HT1080 (cell line): ENCODE results near the gene MYL7. TPM values are rescaled to one million over a fixed set of nuclear protein-coding genes. Genes with fewer than 3 reads are reported as not detected.
"Not testable (repeated sequence)": the region's sequence is repeated elsewhere in the genome, so short reads cannot be mapped to it uniquely, and the experiment has no call there.

Experiments
- DNase-seq: peaks from one replicate; pipeline ENCODE4 v3.0.0-alpha.2; 2015; ENCODE audit warnings: low read depth
- polyA plus RNA-seq, 2 experiments: library from polyadenylated mRNA; depleted of rRNA; stranded (reverse); fragments of >200 nt; gene quantifications; 2 replicates each; pipeline ENCODE4 v1.2.3, GENCODE V29; 2015
- total RNA-seq: library from RNA; depleted of rRNA; stranded (reverse); fragments of >200 nt; shearing (Covaris generic); gene quantifications from 2 replicates; pipeline ENCODE4 v1.2.3, GENCODE V29; 2014; rRNA removed

The MYL7 gene
- total RNA-seq: not detected in 2 replicates
- polyA plus RNA-seq (2015; cell fraction: cytosol; rRNA removed): not detected in 2 replicates
- polyA plus RNA-seq (2015; cell fraction: nucleus; rRNA removed): not detected in 2 replicates

DNA sequence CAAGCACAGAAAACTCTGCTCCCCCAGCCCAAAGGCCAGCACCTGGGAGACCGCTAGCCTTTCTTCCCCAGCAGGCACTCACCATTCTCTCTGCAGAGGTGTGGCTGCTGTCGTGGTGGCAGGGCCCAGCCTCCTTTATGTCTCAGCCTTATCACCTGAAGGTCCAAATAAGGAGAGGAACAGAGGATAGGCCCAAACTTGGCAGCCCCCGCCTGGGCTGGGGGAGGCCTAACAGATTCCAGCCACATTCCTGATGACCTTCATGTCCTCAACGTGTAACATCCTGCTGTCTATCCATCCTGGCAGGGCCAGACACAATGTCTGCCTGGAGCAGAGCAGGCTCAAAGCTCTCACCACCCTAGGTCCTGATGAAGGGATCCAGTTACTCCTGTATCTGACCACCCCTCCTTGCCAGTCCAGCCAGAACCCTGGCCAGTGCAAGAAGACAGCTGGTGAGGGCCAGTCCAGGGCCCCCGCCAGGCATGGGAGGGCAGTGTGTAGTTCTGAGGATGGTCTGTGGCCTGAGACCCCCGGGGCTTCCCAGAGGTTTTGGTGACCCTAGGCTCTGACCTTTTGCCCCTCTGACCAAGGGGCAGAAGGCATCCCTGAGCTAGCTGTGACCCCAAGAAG is at the start of gene MYL7:
Gene MYL7, minus strand, starts transcription at position 112 of the 630 bp plus-strand sequence. Its CDS starts 27 bp downstream, at position 85.
- no peak for DNase-seq

- DNase-seq: no peak
Observed at GRCh38 chr7:44189993-44190872, 49.1 kb upstream of the MYL7 start.

DNA sequence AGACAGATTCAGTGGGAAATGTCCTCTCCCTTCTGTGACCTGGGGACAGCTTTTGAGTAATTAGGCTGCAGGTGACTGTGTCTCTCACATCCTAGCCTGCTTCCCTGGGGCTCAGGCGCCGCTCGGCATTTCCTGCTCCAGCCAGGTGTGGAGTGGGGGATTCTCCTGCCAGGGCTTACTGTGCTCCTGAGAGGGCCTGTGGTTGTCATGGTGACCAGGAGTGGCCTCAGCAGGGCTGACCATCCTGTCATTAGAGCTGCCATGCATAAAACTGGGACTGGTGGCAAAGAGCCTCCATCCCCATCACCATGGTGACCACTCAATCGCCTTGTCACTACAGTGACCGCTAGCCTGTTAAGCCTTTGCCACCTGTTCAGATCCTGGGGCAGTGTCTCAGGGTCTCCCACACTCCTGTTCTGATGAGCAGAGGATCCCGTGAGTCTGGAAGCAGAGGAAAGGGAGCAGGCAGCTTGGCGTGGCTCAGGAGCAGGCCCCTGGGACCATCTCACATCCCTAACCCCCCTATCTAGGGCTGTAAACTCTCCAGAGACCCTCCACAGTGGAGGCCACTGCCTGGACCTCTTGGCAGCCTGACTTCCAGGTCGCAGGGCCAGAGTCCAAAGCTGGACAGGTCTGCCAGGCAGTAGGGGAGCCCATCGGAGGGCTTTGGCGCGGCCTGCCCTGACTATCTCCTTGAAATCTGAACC is 48.3 kb upstream of the MYL7 start, which contains the start of gene GCK:
Gene GCK, minus strand, starts transcription at position 154 of the 707 bp plus-strand sequence. CDS start 486 bp downstream, outside the sequence.
- no peak for DNase-seq

GRCh38 chr7:44188480-44189225 is 47.5 kb upstream of the MYL7 start:
- DNase-seq: no peak

DNA sequence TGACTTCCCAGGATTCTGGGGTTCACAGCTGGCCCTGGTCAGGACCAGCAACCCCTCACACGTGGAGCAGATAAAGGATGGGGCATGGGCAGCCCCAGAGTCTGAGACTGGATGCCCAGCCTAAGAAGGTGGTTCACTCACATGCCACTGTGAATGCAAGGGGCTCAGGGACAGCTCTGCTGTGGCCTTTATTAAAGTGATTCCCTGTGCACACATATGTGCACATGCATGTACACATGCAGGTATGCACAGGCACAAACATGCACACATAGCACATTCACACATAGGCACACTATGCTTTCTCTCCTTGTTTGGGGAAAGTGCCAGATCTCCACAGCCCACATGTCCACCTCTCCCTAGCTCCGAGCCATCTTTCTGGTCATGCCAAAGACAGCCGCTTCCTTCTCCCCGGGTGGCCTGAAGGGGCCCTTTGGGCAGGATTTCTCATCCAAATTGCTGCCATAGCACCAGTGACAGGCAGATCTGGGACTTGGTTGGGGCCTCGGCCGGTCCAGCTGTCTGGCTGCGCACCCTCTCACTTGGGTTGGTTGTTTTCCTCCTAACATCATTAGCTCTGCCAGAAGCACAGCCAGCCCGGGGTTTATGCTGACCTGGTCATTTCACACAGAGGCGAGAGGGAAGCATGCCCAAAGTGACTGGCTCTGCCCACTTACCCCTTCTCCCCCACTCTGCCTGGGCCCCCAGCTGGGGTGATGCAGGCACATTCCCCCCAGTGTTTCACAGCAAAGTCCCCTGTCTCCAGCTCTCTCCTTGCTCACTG is 46.7 kb upstream of the MYL7 start:
- DNase-seq: no peak

- no peak for DNase-seq
Observed at GRCh38 chr7:44186736-44187135, 45.6 kb upstream of the MYL7 start.

GRCh38 chr7:44185729-44186128 is 44.6 kb upstream of the MYL7 start:
- no peak for DNase-seq

GRCh38 chr7:44184873-44185446 is 43.8 kb upstream of the MYL7 start:
- no peak for DNase-seq

GRCh38 chr7:44184206-44184872 is 43.2 kb upstream of the MYL7 start:
- peak; percentile 97 for DNase-seq

DNA sequence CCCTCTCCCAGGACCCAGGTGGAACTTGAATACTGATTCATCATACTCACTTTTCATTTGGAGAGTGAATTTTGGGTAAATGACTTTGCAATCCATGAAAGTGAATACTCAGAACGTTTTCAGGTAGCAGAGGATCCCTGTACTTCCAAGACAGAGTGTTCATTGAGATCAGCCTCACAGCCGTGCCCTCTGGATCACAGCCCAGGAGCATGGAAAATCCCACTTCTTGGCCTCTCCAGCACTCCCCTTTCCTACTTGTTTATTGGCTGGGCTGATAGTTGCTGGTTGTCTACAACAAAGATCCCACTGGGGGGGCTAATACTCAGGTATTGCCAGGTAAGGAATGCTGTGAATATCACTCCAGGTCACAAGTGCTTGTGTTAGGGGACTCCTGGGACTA is 42.3 kb upstream of the MYL7 start:
- DNase-seq: no peak

- DNase-seq: no peak
Observed at GRCh38 chr7:44182827-44183226, 41.7 kb upstream of the MYL7 start.

- DNase-seq: no peak
Observed at GRCh38 chr7:44180631-44181030, 39.5 kb upstream of the MYL7 start.

DNA sequence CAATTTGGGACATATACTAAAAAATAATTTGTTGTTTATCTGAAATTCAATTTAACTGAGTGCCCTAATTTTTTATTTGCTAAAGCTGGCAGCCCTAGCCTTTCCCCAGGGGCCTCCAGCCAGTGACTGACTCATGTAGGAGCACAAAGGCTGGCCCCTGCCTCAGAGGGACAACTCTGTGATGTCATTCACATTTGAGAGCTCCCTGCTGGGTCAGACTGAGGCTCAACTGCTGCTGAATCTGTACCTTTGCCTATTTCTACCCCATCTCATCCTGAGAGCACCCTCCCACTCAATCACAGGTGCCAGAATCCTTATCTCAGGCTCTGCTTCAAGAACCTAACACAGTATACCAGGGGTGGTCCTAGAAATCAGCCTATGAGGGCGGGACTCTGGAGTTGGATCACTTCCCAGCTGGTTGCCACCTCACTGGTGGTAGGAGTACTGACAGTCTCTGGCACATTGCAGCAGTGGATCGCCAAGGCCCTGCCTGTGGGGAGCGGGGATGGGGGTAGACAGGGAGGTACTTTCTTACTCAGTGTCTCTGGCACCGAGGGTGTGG is 36.5 kb upstream of the MYL7 start:
- DNase-seq: peak; percentile 62

DNA sequence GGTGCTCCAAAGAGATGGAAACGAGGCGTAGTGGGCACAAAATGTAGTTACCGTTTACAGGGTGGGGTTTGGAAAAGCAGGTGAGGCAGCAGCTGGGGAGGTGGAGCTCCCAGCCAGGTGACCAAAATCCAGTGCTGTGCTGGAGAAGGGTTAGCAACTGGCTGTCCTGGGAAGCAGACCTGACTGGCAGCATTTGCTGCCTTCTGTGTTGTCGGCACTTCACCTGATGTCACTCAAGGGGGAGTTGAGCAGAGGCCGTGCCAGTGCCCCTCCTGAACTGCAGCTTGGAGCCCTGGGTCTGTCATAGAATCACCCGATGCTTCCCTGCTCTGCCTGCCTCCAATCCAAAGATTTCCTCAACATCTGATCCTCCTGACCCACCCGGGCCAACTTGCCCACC is 35.4 kb upstream of the MYL7 start:
- no peak for DNase-seq

- DNase-seq: no peak
Observed at GRCh38 chr7:44175730-44176129, 34.6 kb upstream of the MYL7 start.

- DNase-seq: not testable (repeated sequence)
Observed at GRCh38 chr7:44174694-44174948, 33.5 kb upstream of the MYL7 start.

DNA sequence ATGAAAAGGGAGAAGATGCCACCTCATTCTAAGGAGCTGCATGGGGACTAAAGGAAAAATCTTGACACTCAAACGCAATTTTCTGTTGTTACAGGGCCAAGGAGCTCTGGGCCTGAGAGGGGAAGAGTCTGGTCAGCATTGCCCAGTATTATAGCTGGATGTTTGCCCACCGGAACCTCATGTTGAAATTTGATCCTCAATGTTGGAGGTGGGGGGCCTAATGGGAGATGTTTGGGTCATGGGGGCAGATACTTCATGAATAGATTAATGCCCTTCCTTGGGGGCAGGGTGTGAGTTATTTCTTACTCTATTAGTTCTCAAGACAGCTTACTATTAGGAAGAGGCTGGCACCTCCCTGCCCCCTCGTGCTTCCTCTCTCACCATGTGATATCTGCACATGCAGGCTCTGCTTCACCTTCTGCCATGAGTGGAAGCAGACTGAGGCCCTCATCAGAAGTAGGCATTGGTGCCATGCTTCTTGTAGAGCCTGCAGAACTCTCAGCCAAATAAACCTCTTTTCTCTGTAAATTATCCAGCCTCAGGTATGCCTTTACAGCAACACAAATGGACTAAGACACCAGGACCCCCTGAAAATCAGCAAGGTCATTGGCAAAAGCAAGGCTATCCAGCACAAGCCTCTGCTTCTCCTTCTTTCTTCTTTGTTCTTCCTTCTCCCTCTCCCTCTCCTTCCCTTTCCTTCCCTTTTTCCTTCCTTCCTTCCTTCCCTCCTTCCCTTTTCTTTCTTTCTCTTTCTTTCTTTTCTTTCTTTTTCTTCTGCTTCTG is 33.0 kb upstream of the MYL7 start:
- DNase-seq: no peak

GRCh38 chr7:44172803-44173424 is 31.8 kb upstream of the MYL7 start:
- no peak for DNase-seq
